SHP77 (cell line): ENCODE results near the gene MAP3K8.

Source experiments
- DNase-seq, 2 experiments: peaks; one replicate each; lab custom pipeline; 2025; lab: John Stamatoyannopoulos, UW

The MAP3K8 gene

DNA sequence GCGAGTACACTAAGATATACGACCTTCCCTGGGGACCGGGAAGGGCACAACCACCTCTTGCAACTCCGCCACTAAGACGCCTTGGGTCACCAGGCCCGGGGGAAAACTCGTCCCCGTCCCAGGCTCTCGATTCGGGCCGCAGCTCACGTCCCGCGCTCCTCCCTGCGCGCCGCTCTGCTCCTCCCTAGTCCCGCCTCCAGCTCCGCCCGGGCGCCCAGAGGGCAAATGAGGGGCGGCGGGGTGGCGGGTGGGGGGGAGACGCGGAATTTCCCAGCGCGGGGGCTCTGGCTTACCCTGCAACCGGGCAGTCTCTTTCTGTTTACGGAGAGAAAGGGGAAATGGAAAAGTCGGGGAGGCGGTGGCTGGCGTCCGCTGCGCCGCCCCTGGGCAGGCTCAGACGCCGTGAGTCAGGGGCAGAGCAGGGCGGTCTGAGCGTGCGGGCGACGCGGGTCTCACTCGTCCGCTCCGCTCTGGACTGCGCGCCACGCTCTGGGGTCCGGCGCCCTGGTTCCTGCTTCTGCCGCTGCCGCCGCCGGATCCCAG is at the start of gene MAP3K8:
Gene MAP3K8, plus strand, starts transcription at position 455 of the 543 bp plus-strand sequence. CDS start 4,755 bp downstream, outside the sequence.
- DNase-seq: no peak

DNA sequence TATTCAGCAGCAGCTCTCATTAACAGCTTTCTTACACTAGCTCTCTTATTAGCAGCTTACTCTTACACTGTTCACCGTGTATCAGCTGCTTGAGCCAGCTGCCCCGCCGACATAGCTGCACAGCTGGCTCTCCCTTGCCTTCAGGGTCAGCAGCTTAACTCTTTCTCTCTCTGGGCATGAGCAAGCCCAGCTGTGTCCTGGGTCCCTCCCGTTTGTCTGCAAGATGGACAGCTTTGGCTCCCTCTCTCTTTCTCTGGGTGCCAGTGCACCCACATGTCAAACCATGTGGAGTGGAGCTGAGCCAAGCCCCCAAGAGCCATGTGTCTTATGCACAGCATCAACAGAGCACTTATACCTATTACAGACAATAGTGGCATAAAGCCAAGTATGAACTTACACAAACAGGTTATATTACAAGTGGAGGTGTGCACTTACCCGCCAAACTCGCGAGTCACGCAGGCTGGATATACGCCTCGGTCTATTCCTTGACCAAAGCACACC is 49.2 kb upstream of the MAP3K8 start:
- peak in 1 of 2 experiments; percentile 8 for DNase-seq

DNA sequence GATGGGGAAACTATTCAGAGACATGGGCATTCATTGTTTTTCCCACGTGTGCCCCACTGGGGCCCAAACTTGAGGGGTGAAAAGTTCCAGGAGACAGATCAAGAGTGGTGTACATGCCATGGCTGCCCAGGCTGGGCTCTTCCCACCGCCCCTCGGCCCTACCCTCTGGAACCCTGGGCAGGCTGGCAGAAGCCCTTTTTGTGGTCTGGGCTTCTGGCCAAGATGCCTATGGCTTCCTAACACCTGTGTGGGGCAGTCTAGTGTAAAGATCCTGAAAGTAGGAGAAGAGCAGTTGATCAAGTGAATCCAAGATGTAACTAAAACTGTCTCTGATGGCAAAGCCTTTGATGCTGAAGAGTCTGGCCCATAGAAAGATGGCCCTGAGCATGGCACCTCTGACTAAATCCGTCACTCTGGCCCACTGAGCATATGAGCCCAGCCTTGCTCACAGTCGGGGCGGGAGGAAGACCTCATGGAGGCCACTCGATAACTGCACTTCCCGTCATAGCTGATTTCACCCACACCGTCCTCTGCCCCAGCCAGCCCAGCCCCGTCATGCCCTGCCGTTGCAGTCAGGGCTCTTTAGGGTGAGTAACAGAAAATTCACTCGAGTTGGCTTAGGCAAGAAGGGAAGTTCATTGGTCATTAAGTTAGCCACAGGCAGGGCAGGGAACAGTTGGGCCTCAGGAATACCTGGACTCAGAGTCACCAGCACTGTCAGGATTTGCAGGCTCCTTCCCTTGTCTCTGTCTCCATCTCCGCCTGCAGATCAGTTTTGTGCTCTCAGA is 47.0 kb upstream of the MAP3K8 start:
- no peak for DNase-seq

DNA sequence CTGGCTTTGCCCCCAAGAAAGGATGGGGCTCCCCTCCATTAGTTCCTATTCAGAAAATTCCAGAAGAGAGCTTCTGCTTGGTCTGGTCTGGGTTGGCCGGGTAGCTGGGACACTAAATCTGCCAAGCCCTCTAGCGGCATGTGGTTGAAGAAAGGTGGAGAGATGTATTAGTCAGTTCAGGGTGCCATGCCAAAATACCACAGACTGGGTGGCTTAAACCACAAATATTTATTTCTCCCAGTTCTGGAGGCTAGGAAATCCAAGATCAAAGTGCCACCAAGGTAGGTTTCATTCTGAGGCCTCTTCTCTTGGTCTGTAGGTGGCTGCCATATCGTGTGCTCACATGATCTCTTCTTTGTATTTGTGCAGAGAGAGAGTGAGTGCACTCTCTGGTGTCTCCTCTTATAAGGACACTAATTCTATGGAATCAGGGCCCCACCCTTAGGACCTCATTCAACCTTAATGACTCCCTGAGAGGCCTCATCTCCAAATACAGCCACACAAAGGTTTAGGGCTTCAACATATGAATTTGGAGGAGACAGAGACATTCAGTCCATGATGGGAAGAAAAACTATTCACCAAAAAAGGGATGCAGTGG is 46.2 kb upstream of the MAP3K8 start:
- no peak for DNase-seq

DNA sequence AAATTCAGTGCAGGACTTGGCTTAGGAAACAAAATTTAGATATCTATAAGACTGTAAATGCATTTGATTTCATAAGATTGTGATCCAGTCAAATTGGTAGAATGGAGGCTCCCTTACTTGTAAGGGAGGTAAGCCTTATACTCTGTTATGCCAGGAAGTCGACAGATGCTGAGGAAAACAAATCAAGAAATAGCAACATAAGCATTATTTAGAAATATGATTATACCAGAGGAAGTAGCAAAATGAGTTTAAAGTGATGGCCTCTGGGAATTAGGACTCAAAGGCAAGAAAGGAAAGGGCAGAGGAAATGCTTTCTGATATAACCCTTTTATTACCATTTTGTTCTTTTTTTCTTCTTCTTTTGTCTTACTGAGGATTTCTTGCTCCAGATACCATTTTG is 44.4 kb upstream of the MAP3K8 start:
- DNase-seq: no peak

DNA sequence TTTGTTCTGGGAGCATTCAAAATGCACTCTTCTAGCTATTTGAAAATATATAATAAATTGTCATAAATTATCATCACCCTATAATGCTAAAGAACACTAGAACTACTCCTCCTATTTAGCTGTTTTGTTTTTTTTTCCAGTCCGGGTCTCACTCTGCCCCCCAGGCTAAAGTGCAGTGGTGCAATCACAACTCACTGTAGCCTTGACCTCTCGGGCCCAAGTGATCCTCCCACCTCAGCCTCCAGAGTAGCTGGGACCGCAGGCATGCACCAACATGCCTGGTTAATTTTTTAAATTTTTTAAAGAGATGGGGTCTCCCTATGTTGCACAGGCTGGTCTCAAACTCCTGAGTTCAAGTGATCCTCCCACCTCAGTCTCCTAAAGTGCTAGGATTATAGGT is 43.8 kb upstream of the MAP3K8 start:
- DNase-seq: no peak

DNA sequence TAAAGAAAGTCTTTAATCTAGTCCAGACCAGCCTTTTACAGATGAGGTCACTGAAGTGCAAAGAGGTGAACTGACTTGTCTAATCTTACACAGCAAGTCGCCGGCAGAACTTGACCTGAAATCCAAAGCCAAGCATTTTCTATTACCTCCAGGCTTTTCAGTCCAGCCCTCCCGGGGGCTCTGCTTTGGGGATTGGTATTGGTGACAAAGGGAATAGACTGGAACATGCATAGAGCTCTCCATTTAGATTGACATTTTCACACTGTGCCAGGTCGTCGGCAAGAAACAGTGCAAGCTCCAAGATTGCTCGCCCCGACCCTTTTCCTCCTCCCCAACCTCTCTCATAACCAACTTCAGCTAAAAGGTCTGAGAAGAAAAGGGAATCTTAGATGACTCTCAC is 42.7 kb upstream of the MAP3K8 start:
- no peak for DNase-seq

DNA sequence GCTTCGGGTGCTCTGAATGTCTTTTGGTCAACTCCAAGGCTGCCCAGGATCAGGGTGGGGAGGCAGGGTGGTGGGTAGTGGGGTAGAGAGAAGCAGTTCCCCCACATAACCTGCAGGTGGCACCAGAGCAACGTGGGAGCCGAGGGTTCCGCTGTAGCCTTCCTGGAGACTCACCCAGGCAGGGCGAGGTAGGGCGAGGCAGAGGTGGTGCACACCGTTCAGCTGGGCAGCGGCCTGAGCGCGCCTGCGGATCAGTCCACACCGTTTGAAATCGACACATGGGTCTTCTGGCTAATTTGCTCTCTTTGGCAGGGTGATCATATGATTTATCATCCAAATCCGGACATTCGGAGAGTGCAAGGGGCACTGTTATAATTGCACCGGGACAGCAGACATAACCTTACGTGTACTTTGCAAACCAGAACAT is 41.4 kb upstream of the MAP3K8 start:
- DNase-seq: peak; percentile 48 to 53

DNA sequence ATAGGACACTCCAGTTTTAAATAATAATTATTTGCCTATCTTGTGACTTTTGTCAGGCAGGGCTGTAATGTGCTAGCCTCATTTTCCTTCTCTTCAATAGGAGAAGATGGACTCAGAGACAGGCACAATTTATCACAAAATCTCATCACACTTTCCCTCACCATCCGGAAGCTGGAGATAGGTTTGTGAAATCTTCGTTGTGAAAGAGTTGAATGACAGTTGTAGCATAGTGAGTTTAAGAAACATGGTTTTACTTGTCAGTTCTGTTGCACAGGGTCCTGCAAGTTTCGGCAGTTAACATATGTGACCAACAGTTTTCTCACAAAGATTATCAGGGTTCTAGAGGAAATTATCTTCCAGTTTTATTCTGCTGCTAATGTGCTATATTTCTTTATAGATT is 37.7 kb upstream of the MAP3K8 start:
- no peak for DNase-seq

DNA sequence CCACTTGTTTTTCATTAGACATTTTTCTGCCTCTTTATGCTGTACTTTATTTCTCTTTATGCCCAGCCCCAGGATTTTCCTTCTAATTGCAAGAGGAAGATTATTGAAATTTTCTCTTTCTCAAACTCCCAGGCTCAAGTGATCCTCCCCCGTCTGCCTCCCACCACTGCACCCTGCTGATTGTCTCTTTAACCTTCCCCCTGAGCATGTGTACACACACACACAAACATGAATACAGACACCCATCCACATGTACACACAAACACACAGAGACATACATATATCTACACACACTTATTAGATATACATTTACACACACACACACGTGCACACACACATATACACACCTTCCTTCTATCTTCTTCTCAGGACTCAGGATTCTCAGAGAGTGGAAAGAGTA is 37.3 kb upstream of the MAP3K8 start:
- DNase-seq: no peak

DNA sequence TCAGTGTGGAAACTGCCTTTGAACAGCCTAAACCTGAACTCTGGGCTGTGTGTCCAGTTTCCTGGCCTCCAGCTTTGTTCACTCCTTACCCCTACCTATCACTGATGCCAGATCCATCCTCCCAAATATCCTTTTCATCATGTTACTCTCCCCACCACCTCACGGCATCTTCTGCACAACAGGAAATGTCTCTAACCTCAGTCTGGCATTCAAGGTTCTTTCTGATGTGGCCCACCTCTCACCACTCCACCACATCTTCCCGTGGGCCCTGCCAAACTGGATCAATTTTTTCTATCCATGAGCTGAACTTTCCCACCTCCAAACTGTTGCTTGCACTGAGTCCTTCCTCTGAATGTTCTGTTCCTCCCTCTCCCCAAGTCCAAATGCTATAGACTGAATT is 35.8 kb upstream of the MAP3K8 start:
- no peak for DNase-seq

DNA sequence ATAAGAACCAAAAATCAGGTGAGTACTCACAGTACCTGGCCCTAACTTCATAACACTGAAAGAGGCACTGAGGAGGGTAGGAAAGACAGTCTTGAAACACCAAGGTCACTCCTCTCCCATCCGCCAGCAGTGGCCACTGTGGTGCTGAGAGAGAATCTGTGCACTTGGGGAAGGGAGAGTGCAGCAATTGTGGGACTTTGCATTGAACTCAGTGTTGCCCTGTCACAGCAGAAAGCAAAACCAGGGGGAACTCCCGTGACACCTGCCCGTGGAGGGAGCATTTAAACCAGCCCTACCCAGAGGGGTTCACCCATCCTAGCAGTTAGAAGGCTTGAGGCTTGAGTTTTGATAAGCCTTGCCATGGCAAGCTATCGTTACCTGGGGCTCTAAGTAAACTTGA is 35.2 kb upstream of the MAP3K8 start:
- no peak for DNase-seq

DNA sequence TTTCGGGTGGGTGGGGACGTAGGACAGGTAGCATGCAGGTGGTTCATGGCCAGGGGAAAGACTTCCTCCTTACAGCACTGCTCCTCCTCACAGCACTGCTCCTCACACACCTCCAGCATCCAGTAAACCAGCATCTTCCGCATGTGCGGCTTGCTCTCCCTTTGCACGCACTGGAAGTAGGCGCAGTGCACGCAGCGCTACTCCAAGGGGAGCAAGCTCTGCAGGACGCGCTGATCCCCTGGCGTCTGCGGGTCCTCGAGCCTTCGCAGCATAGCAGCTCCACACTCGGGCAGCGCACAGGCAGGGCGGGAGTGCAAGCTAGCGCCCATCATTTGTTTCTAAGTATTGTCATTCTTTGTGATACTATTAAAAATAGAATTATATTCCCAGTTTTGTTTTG is 30.5 kb upstream of the MAP3K8 start:
- DNase-seq: no peak

DNA sequence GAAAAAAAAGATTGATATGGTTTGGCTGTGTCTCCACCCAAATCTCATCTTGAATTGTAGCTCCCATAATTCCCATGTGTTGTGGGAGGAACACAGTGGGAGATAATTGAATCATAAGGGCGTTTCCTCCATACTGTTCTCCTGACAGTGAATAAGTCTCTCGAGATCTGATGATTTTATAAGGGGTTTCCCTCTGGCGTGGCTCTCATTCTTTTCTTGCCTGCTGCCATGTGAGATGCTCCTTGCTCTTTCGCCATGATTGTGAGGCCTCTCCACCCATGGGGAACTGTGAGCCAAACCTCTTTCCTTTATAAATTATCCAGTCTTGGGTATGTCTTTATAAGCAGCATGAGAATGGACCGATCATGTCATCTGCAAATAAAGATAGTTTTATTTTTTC is 29.4 kb upstream of the MAP3K8 start:
- DNase-seq: no peak

DNA sequence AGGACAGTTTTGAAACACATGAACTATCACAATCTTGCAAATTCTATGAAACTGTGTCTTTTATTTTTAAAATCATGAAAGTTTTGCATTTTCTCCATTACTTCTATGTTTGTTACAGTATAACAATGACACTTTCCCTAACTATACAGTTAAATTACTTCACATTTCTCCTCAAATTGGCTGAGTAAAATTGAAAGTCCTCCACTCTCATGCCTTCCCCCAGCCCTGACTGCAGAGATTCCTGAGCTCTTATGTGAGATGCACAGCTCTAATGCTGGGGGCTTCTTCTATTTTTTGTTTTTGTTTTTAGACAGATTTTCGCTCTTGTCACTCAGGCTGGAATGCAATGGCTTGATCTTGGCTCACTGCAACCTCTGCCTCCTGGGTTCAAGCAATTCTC is 22.7 kb upstream of the MAP3K8 start:
- DNase-seq: no peak

DNA sequence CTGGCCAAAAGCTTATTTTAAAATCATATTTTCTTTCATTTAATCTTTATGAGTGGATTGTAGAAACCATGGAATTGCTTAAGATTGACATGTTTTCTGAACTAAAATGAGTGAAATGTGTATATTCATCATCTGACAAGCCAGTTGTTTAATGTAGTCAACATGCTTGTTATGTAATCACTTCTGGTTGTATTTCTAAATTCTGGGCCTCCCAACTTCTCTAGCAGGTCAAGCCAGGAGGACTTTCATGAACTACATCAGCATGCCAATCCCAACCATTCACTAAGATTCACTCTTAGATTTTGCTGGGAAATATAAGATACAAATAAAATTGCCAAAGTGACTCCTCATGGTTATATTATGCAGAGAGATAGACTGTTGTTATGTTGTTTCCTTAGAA is 21.1 kb upstream of the MAP3K8 start:
- DNase-seq: no peak

DNA sequence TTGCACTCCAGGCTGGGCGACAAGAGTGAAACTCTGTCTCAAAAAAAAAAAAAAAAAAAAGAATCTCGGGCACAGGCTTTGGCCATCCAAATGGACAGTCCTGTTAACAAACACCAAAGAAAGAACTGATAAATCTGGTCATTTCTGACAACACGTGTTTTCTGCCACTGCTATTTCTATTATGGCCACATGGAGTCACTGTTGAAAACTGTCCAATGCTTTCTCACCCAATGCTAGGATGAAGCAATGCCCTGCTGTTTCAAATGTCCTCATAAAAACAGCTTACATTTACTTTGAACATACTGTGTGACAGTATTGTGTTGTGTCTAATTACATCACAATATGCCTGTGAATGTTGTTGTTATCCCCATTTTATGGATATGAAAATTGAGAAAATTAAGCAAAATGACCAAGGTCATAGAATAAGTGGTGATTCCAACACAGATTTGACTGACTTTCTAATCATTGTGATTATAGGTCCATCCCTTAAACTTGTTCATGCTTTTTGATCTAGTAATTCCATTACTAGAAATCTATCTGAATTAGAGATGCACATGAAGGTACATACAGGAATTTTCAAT is 19.9 kb upstream of the MAP3K8 start:
- DNase-seq: peak; percentile 8 to 21

DNA sequence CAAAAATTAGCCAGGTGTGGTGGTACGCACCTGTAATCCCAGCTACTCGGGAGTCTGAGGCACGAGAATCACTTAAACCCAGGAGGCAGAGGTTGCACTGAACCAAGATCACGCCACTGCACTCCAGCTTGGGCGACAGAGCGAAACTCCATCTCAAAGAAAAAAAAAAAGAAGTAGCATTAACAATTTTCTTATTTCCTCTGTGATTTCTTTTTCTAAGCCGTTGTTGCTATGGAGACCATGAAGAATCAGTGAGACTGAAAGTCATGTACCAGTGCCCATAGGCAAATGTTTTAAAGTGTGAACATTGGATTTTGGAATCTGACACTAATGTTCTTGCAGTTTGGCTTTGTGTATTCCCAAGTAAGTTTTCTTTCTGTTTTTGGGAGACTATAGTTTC is 18.4 kb upstream of the MAP3K8 start:
- no peak for DNase-seq

DNA sequence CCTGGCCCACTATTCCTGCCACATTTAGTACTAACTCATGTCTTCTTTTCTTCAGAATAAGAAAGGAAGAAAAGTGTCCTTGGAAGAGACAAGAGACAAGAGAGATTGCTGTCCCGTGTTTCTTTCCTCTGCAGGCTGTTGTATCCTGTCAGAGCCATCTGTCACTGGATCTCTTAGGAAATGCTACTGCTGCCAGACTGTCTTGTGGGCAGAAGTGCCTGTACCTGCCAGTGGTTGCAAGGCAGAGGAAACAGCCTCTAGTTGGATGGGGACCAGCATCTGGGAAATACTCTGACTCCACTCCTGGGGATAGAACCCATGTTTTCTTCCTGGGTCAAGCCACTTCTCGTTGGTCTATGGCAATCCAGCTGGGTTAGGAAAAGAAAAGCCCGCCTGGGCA is 16.7 kb upstream of the MAP3K8 start:
- no peak for DNase-seq

DNA sequence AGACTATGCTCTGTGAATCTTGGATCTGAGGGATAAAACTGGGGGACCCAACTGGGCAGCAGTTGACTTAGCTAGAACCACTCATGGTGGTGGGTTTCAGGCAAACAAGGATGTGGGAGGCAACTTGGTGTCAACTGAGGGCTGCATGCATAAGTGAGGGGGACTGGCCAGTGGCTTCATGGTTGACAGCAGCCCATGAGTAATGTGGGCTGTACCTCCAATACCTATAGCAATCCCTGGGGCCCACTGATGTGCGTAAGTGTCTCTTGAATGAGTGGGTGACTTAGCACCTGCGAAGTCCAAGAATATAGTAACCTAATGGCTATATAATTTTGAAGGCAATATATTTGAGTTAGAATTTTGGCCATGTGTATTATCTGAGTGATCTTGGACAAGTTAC is 13.7 kb upstream of the MAP3K8 start:
- DNase-seq: no peak

DNA sequence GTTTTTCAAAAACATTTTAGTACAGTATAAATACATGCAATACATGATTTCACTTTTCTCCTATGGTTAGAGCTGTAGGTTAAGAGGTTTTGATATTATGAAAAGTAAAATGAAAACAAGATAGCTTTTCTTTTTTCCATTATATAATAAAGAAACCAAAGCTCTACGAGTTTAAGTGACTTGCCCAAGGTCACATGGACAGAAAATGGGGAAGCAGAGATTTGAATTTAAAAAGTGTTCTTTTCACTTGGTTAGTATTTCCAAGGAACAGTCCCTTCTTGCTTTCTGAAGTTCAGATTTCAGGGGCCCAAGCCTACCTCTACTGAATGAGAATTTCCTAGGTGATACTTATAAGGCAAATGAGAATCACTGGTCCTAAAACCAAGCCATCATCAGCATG is 13.2 kb upstream of the MAP3K8 start:
- DNase-seq: no peak

DNA sequence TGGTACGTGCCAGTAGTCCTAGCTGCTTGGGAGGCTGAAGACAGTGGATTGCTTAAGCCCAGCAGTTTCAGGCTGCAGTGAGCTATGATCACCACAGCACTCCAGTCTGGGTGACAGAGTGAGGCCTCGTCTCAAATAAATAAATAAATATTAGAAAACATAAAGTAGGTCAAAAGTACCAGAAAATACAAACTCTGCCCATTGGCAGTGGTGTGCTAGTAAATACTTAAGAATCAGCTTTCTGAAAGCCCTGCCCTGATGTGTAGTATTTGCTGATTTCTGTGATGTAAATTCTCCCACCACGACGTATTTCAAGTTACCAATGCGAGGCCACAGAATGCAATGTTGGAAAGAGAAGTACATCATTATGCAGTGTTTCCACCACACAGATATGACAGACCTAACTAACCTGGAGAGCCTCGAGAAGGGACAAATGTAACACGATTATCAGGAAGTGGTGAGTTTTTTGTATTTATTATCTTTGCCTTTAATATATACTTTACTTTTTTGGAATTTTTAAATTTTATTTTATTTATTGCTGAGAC is 11.8 kb upstream of the MAP3K8 start:
- DNase-seq: no peak
